GM19035 (cell line): ENCODE results near the gene USP6.
"Not testable (repeated sequence)": the region's sequence is repeated elsewhere in the genome, so short reads cannot be mapped to it uniquely, and the experiment has no call there.

ENCODE experiments used
- ATAC-seq: cut with Tn5 transposase; IDR thresholded peaks from one replicate; pipeline ENCODE4 v1.9.1; 2021; ENCODE audit not compliant: unreplicated experiment

The USP6 gene

DNA sequence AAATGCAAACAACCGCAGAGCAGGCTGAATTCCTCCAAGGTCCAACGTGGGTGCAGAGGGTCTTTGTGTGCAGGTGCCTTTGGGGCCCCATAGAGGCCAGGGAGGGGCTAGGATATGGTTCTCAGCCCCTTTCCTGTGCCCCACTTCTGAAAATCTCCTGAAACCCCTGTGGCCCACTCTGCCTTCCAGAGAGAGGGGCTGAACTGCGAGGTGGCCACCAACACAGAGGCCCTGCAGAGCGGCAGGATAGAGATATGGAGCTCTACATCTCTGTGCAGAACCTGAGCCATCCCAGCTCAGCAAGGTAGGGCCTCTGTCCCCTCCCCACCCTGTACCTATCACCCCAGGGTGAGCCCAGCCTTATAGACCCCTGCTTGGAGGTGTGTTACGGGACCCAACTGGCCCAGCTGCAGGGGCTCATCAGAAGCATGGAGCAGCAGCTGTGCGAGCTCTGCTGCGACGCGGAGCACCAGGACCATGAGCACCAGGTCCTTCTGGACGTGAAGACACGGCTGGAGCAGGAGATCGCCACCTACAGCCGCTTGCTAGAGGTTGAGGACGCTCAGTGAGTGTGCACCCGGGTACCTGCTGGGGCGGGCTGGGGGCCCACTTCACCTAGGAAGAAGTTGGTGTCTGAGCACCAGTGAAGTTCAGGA lies 5.5 kb downstream of the USP6 start:
- ATAC-seq, result no peak

DNA sequence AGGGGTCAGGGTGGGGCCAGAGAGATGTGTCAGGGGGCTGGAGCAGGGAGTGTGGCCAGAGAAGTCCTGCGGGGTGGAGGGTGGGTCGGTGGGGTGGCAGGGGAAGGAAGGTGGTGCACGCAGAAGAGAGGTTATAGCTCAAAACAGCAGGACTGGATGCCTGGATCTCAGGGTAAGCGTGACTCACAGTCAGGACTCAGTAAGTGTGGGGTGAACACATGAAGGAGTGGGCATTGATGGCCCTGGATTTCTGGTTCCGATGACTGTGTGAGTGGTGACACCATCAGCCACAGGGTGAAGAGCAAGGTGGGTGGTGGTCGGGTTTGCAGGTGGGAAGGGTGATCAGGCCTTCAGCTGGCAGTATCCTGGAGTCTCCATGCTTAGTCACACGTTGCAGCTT lies 6.2 kb downstream of the USP6 start:
- ATAC-seq, result not testable (repeated sequence)

DNA sequence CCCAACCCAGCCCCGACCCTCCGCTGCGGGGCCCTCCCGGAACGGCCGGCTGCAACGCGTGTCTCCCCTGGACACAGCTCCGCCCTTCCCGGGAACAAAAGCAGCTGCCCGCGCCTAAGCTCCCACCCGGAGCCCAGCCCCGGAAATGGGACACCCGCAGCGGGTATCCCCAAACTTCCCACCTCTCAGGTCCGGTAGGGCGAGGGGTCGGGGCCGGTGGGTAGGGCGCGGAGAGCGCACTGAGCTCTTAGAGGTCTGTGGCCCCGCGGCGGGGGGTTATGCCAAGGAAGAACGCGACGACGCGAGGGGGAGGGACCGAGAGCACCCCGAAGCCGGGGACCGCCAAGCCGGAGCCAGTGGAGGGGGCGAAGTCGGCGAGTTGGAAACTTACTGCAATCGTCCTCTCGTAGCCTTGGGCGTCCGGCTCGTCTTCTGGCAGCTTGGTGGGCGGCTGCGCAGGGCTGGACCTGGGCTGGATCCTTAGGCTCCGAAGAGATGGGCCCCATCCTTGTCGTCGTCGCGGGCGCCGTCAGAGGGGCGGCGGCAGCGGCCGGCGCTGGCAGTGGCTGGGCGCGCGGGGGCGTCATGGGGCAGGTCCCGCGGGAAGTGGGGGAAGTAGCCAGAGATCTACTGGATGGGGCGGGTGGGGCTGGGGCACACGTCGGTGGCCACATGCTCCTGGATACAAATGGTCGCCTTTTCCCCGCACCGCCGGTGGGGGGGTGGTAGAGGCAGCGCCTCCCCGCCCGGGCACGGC lies 6.9 kb downstream of the USP6 start:
- ATAC-seq, result no peak

DNA sequence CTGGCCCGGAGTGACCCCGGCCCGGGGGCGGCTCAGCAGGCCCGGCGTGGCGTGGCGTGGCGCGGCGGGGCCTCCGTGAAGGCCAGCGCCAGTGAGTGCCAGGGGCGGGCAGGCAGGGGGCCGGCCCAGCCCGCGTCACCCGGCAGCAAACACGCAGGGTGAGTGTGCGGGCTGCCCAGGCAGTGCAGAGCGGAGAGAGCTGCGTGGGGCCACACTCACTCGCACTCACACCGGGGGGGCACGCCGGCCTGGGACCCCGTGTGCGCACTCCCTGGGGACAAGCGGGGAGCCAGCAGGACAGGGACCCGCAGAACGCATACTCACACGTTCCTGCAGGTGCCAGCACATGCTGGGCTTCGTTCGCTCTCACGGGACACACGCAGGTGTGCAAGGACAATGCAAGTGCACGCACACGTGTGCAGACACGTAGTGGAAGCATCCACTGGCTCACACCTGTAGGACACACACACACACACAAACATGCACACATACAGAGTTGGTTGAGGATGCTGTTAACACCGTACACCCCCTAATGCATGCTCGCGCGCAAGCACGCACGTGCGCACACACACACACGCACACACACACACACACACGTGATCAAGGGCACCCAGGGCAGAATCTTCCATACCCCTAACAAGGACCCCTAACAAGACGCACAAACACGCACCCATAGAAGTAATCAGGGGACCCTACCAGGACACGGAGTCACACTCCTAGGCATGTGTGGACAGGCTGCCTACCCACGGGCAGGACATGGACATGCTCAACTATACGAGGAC lies 7.7 kb downstream of the USP6 start:
- no peak for ATAC-seq

DNA sequence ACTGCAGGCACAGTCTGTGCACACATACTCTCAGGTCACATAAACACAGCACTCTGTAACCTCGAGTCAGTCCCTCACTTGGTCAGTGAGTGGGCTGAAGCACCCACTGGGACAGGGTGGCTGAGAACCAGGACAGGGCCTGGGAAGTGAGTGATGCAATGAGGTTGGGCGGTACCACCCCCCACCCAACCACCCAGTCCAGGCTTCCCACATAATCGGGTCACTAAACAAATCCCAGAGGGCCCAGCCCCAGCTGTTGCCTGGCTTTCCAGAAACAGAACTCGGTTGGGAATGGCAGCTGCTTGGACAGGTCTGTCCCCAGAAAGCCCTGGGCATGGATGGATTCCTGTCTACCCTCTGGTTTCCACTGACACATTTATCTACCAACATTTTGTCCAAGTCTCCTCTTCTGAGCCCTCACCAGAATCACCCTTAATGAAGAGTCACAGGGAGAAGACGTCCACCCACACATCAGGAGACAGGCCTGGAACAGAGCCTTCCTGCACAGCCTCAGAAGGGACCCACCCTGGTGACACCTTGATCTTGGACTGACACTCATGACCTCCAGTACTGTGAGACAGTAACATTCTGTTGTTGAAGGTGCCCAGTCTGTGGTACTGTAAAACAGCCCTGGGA lies 8.4 kb downstream of the USP6 start:
- not testable (repeated sequence) for ATAC-seq

DNA sequence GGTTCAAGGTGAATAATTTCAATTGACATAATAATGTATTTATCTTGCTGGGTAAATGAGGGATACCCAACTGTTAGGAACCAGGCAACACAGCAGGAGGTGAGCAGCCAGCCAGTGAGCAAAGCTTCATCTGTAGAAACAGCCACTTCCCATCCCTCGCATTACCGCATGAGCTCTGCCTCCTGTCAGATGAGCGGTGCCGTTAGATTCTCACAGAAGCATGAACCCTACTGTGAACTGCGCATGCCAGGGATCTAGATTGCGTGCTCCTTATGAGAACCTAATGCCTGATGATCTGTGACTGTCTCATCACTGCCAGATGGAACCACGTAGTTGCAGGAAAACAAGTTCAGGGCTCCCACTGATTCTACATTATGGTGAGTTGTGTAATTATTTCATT lies 9.1 kb downstream of the USP6 start:
- ATAC-seq, result not testable (repeated sequence)

DNA sequence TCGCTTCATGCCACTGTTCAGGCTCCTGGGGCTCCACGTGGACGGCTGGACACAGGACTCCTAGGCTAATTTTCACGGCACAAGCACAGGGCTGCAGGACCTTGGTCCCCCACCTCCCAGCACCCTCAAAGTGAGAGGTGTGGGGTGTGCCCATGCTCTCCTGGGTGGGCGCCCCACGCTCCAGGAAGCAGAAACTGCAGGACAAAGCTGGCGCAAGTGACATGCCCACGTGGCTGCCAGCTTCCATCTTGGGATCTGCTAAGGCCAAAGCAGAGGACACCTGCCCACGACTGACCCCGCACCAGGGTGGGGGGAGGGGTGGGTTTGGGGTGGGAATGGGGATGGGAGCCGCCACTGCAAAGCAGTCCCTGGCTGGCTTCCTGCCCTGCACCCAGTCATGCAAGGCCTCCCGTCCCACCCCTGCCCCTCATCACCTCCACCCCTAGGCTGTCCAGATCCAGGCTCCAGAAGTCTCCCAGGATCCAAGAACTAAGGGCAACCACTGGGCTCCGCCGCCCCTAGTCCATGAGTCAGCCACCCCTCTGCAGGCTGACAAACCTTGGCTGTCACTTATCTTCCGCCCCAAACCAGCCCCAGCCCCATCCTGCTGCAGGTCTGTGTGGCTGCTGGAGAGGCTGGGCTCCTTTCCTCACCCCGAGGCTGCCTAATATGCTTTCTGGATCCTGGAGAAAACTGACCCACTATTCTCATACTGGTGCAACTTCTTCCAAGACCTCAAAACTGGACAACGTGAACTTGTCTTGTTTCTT lies 11.1 kb downstream of the USP6 start:
- no peak for ATAC-seq

DNA sequence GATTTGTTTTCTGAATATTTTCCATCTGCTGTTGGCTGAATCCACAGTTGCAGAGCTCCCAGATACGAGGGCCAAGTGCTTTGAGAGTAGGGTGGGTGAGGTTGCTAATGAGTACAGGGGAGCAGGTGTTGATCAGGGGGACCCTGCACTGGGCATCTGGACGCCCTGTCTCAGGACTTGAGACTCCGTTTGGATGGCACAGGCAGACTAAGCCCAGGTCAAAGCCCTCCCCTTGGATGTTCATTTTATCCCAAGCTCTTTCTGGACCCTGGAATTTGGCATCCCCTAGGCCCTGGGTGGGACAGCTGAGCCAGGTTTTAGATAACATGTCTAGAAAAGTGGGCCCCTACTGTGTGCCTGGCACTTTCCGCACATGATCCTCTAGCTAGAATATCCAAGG lies 12.1 kb downstream of the USP6 start:
- ATAC-seq, result no peak

DNA sequence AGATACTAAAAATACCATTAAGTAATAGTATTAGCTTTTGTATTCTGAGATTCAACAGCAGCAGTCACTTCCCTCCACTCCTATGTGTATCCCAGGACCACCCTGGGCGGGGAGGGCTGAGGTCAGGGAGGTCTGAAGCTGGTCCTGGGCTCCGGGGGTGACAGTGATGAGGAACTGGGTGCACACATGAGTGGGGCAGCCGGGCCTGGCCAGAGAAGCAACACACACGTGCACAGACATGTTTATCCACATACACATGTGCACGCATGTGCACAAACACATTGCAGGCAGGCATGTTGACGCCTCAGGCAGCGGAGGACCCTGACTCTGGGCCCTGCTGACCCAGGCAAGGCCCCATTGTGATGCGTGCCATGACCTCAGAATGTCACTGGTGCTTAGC lies 12.6 kb downstream of the USP6 start:
- not testable (repeated sequence) for ATAC-seq

DNA sequence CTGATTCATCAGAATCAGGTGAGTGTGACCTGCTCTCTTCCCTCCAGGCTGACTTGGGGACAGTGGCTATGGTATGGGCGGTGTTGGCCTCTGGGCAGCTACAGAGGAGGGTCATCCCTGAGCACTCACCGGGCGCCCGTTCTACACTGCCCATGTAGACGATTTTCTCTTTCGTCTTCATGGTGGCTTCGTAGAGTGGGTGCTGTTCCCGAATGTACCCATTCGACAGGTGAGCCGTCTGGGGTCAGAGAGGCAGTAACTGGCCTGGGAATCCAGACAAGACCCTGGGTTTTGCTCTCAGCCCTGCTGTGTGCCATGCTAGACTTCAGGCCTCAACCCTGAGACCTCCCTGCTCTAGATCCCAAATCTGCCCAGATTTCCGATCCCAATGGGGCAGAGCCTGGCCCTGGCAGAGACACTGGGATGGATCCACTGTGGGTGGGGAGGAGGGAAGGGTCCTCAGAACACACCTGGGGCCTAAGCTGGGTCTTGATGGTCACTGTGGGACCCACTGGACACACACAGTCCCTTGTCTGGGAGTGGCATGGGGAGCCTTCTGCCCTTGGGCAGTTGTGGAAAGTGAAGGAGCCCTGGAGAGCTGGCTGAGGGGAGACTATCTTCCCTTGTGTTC lies 13.2 kb downstream of the USP6 start:
- no peak for ATAC-seq

DNA sequence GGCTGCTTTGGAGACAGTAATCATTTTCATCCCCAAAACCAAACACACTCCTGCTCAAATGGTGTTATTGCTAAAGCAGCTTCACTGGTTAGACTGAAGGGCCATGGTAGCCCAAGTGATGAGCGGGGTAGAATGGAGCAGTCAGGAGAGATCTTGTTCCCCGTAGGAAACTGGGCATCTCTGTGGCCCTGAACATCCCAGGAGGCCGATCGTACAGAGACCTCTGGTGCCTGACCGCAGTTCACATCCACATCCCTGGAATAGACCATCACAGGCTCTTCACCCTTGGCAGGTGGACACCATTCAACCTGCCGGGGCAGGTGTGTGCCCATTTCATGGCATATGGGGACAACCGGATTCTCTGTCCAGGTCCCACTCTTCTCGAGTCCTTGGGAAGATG lies 13.9 kb downstream of the USP6 start:
- not testable (repeated sequence) for ATAC-seq

DNA sequence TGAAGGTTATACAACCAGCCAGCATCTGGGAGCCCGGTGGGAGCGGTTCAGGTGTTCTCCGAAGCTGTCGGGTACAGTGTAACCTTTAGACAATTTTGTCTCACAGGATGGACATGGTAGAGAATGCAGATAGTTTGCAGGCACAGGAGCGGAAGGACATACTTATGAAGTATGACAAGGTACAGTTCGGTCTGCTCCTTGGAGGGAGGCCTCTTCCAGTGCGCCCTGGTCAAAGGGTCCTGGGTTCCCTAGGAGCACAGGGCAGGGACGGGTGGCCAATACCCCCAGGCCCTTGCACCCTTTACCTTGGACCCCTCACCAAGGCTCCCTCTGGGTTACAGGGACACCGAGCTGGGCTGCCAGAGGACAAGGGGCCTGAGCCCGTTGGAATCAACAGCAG lies 14.4 kb downstream of the USP6 start:
- not testable (repeated sequence) for ATAC-seq

DNA sequence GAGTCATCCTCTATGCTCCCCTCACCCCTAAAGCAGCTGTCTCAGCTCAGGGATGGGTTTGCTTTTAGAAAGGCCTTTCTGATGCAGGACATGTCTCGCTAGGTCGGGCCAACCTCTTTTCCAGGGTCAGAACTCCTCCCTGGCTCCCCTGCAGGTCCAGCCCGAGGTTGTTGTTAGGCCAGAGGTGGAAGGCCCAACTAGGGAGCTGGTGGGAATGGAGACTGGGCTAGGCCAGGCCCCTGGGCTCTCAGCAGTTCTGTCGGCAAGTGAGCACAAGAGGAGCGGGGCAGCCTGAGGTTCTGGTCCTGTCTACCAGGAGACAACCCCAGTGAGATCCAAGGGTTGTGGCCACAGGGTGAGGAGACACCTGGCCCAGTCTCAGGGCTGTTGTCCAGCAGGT lies 14.9 kb downstream of the USP6 start:
- not testable (repeated sequence) for ATAC-seq

DNA sequence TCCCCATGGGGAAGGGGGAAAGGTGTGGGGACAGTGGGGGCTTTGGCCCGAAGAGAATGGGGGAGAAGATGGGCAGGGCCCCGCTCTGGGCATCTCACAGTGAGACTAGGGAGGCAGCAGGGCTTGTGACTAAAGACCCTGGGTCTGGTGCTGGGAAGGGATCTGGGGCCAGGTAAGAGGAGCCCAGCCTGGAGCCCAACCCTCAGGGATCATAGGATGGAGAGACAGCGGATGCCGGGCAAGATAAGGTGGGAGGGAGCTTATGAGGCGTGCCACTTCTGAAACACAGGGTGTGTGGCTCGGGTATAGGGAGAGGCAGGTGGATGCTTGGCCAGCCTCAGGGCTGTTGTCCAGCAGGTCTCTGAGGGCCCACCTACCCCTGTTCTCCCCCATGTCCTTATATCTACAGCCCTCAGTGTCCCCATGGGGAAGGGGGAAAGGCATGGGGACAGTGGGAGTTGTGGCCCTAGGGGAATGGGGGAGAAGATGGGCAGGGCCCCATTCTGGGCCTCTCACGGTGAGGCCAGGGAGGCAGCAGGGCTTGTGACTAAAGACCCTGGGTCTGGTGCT lies 15.4 kb downstream of the USP6 start:
- ATAC-seq, result no peak

DNA sequence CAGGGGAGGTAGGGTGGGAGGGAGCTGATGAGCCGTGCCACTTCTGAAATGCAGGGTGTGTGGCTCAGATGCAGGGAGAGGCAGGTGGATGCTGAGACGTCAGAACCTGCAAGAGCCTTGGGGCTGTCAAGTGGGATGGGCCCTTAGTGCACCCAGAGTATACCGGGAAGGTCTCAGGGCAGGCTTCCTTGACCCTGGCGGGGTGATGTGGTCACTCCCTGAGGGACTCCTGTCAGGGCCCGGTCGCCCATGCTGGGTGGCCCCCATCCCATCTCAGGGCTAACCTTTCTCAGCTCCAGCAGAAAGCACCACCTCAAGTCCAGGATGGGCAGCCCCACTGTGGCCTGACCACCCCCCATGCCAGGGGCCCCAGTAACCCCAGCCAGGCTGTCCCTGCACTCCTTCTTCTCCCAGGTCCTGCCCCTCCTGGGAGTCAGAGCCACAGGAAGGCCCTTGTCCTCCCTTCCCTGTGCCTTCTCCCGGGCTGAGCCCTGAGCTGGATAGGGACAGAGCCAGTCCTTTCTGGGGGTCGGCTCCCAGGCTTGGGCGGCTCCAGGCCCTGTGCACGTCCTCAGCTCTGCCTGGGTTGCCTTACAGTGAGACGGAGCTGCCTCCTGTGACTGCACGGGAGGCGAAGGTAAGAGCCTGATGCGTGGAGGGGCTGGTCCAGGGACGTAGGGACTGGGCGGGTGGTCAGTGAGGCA lies 16.1 kb downstream of the USP6 start:
- ATAC-seq, result not testable (repeated sequence)

DNA sequence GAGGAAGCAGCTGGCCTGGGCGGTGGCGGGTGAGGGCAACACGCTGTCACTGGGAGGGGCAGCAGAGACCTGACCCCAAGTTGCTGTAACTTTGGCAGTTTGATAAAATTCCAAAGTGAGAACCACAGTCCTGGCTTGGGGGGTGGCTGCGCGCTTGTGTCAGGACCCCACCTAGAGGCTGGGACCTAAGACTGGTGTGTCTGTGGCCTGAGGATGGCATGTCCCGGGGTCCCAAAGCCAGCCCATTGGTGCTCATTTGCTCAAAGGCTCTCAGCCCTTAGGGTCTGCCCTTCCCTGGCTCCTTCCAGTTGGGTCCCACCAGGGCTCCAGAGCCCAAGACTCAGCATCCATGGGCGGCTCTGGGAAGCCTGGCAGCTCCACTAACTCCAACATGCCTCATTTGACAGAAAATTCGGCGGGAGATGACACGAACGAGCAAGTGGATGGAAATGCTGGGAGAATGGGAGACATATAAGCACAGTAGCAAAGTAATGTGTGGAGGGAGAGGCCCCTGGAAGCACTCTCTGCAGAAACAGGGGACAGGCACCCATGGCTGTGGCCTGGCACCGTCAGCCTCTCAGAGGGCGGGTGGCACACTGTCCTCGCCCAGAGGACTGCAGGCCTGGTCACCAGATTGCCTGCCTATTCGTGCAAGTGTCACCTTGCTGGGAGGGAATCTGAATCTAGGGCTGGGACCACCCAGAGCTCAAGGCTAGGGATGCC lies 16.8 kb downstream of the USP6 start:
- ATAC-seq, result not testable (repeated sequence)

DNA sequence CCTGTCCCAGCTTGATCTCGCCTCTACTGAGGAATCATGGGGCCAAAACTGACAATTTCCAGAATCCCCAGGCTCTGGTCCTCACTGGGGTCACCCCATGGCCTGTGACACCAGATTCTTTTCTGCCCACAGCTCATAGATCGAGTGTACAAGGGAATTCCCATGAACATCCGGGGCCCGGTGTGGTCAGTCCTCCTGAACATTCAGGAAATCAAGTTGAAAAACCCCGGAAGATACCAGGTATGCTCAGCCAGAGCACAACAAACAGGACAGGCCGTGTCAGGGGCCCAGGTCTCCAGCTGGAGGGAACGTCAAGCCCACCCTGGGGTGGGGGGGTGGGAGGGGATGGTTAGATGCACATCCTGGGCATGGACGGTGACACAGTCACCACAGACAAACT lies 17.5 kb downstream of the USP6 start:
- no peak for ATAC-seq

DNA sequence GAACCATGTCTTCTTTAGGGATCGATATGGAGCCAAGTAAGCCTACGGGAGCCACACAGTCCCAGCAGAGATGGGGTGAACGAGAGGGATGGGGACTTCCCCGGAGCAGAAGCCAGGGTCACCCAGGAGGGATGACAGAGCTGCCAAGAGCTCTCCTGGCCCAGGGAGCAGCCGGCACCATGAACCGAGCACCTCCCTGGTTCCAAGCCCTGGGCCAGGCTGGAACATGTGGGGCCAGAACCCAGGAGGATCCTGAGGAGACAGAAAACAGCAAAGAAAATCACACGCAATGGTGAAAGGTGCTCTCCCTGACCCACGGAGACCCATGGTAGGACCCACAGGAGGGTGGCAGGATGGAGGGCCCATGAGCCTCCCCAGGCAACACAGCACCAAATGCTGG lies 18.1 kb downstream of the USP6 start:
- not testable (repeated sequence) for ATAC-seq

DNA sequence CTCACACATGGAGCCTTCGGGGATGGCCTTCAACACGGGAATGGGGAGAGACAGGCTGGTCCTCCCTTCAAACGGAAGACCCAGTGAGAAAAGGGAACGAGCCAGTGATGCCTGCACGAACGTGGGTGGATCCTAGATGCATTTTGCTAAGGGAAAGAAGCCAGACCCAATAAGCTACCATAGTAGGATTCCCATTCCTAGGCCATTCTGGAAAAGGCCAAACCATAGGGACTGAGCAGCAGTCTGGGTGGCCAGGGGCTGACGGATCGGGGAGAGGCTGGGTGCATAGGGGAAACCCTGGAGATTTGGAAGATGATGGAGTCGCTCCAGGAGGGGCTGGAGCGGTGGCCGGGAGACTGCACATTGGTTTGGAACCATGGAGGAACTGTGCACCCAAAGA lies 18.7 kb downstream of the USP6 start:
- ATAC-seq, result not testable (repeated sequence)
